Endothelial cell of umbilical vein (primary cell): Measurements from ENCODE around the gene MINK1.

Source experiments
- CTCF ChIP-seq, 2 donors: IDR thresholded peaks; 1 replicate in 1 of 2; 2 replicates in 1 of 2; pipeline ENCODE4 v1.5.1; 2011; ENCODE audit warnings: low read length in 2 of 2, mild to moderate bottlenecking in 2 of 2, moderate library complexity in 2 of 2, control low read depth in 1 of 2, inconsistent platforms in 1 of 2, low read depth in 1 of 2; ENCODE audit not compliant: insufficient read depth in 1 of 2; ENCODE audit errors: extremely low read depth in 1 of 2
- JUN ChIP-seq: IDR thresholded peaks from 2 replicates; pipeline ENCODE4 v1.6.1; 2011; ENCODE audit warnings: borderline replicate concordance, low read depth; ENCODE audit not compliant: insufficient read length, insufficient read depth
- POLR2A ChIP-seq: IDR thresholded peaks from 2 replicates; pipeline ENCODE4 v1.6.1; 2012; ENCODE audit warnings: low read depth, mild to moderate bottlenecking, control low read depth, low read length
- POLR2AphosphoS5 ChIP-seq: IDR thresholded peaks from 2 replicates; pipeline ENCODE4 v1.6.1; 2012; ENCODE audit warnings: low read depth, mild to moderate bottlenecking, control low read depth, low read length, moderate library complexity; ENCODE audit not compliant: insufficient read depth

GRCh38 chr17:4859816-4860625 lies 26.9 kb downstream of the MINK1 start:
- TF ChIP-seq POLR2AphosphoS5, result no peak
- no peak for TF ChIP-seq CTCF (IDR thresholded peaks at IDR 0.05; ENCODE audit: extremely low read depth in 1 of 2, insufficient read depth in 1 of 2, low read depth in 1 of 2, low read length in 2 of 2)
- TF ChIP-seq POLR2A, result no peak
- no peak for TF ChIP-seq JUN
